ENCODE measurements around the gene MRPL20. TPM values are rescaled to one million over a fixed set of nuclear protein-coding genes. Genes with fewer than 3 reads are reported as not detected.

The MRPL20 gene
- total RNA-seq, 4 donors from 2014 or later = 87.9 to 222 (median 116) TPM

GRCh38 chr1:1432951-1433803, 26.1 kb upstream of the MRPL20 start:
- TF ChIP-seq CTCF (IDR thresholded peaks at IDR 0.05; ENCODE audit: low read depth) = no peak

GRCh38 chr1:1432274-1432950, 25.3 kb upstream of the MRPL20 start:
- no peak for TF ChIP-seq CTCF (IDR thresholded peaks at IDR 0.05; ENCODE audit: low read depth)

GRCh38 chr1:1431845-1432273, 24.8 kb upstream of the MRPL20 start:
- no peak for TF ChIP-seq CTCF (IDR thresholded peaks at IDR 0.05; ENCODE audit: low read depth)

GRCh38 chr1:1430992-1431844, 24.1 kb upstream of the MRPL20 start:
- no peak for TF ChIP-seq CTCF (IDR thresholded peaks at IDR 0.05; ENCODE audit: low read depth)

GRCh38 chr1:1430114-1430982, 23.3 kb upstream of the MRPL20 start:
- no peak for TF ChIP-seq CTCF (IDR thresholded peaks at IDR 0.05; ENCODE audit: low read depth)

GRCh38 chr1:1429671-1430073, 22.6 kb upstream of the MRPL20 start:
- TF ChIP-seq CTCF (IDR thresholded peaks at IDR 0.05; ENCODE audit: low read depth) = no peak
